ENCODE results near the gene ADRM1. TPM values are rescaled to one million over a fixed set of nuclear protein-coding genes. Genes with fewer than 3 reads are reported as not detected.

Gene ADRM1
- polyA plus RNA-seq, 1 donor = 62.1 TPM

DNA sequence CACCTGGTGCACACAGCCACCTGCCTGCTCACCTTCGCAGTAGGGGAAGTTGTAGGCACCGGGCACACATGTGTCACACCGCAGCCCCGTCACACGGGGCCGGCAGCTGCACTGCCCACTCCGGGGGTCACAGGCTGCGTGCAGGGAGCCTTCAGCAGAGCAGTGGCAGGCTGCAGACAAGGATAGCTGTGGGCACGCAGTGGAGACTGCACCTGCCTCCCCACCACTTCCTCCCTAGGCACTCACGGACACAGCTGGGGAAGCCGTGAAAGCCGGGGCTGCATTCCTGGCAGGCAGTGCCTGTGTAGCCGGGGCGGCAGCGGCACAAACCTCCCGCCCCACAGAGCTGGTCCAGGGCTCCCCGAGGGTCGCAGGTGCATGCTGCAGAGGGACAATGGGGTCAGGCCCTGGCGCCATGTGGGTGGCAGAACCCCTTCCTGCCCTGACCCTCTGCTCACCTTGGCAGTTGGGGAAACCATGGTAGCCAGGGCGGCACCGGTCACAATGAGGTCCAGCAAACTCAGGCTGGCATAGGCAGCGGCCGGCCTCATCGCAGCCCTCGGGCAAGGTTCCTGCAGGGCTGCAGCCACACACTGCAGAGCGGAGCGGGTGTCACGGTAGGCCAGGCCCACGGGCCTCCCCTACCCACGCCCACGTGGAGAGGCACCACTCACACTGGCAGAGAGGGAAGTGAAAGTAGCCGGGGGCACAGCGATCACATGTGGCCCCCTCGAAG is 34.9 kb downstream of the ADRM1 start:
- no peak for DNase-seq (ENCODE audit: low read depth)

DNA sequence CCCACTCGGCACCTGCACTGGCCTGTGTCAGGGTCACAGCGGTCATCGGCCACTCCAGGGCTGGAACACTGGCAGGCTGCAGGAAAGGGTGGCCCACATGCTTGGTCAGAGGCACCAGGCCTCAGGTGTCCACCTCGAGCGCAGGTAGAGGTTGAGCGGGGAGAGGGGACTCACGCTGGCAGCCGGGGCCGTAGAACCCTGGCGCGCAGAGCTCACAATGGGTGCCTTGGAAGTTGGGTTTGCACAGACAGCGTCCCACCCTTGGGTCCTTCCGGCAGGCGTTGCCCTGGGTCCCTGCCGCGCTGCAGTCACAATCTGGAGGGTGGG is 35.5 kb downstream of the ADRM1 start:
- DNase-seq (ENCODE audit: low read depth) = no peak

DNA sequence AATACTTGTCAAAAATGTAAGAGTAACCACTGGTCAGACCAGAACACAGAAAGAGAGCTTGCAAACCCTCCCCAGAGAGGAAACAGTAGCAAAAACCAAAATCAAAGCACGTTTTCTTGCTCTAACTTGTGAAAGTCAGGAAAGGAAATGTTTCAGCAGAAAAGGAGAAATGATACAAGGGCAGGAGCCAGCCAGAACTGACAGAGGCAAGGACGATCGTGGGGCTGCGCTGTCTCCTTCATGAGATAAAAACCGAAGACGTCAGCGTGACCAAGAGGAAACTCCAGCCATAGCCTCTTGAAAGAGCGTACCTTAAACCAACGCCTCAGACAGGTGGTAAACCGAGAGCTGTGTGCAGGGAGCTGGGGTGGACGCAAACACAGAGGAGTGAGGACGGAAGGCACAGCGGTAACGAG is 36.9 kb downstream of the ADRM1 start:
- no peak for DNase-seq (ENCODE audit: low read depth)

DNA sequence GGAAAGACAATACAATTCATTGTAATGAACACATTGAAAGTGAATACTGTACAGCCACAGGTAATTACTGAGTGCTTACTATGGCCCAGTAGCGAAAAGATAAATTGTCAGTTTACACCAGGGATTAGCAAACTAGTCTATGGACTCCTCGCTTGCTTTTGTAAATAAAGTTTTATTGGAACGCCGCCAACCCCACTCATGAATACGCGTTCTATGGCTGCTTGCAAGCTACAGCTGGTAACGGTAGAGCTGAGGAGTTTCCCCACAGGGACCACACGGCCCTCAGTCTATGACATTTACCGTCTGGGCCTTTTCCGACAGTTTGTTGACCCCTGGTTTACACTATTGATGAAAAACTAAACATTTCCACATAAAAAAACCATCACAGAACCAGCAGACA is 40.1 kb downstream of the ADRM1 start:
- DNase-seq (ENCODE audit: low read depth) = no peak

DNA sequence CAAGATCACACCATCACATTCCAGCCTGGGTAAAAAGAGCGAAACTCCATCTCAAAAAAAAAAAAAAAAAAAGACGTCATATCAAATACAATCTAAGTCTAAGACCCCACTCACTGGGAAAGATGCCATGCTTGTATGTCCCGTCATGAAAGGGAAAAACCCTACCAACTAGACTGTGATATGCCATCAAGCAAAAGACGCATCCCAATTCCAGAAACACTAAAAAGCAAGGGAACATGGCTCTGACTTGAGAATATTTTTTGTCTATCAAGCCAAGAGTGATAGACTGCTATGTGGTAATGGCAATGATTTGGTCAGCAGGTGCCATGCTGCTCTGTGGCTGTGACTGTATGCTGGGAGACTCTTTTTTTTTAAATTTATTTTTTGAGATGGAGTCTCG is 41.3 kb downstream of the ADRM1 start:
- DNase-seq (ENCODE audit: low read depth) = no peak

DNA sequence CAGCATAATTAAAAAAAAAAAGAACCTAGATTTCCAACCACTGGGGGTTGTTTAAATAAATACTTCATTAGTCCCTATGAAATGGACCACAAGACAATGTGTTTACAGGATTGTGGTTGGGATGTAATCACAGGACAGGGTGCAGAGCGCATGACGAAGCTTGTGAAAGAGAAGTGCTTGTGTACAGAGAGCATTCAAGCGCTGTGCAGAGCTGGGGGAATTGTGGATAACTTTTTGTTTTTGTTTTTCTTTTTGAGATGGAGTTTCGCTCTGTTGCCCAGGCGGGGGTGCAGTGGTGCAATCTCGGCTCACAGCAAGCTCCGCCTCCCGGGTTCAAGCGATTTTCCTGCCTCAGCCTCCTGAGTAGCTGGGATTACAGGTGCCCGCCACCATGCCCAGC is 42.0 kb downstream of the ADRM1 start:
- DNase-seq (ENCODE audit: low read depth) = no peak

DNA sequence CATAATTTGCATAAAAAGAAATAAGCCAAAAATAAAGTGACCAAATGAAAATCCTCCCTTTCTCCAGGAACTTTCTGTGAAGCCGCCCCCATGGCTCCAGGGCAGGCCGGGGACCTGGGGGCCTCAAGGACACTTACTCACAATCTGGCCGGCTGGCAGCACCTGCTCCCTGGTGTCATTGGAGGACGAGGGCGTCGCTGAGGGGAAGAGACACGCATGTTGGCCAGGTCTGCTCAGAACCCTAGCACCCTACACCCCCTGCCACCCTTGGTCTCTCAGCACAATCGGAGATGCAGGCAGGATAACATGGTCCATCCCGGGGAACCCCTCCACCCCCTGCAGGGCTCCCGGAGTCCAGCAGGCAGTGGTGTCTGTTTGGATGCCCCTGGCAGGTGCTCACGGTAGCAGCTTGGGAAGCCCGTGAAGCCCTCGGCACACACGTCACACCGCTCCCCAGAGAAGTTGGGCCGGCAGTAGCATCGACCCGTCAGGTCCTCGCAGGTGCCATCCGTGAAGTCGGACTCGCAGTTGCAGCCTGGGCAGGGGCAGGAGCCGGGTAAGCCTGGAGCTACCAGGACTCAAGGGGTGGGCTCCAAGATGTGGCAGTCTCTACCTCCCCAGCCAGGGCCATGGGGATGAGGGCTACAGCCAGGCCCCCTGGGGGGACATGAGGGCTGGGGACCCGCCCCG is 43.0 kb downstream of the ADRM1 start:
- DNase-seq (ENCODE audit: low read depth) = no peak

DNA sequence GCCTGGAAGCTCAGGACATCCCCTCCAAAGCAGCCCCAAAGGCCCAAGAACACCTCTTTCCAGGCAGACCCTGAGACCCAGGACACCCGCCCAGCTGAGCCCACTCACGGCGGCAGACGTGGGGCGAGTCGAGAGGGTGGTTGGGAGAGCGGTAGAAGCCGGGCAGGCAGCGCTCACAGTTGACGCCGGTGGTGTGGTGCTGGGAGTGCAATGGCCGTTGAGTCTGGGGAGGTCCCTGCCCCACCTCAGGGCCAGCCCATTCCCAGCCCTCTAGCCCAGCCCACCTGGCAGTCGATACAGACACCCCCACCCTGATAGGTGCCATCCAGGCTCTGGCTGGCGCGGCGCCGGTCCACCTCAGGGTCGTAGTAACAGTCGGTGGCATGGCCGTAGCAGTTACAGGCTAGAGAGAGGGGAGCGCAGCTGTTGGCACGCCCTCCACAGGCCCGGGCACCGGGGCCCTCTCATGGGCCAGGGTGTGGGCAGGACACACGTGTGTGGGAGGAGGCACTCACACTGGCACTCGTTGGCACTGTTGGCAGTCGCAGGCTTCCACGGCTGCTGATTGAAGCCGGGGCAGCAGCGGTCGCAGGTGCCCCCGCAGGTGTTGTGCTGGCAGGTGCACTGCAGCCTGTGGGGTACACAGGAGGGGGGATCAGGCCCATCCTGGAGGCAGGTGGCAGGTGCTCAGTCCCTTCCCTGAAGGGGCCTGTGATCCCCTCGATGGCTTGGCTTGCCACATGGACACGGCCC is 43.8 kb downstream of the ADRM1 start:
- no peak for DNase-seq (ENCODE audit: low read depth)

DNA sequence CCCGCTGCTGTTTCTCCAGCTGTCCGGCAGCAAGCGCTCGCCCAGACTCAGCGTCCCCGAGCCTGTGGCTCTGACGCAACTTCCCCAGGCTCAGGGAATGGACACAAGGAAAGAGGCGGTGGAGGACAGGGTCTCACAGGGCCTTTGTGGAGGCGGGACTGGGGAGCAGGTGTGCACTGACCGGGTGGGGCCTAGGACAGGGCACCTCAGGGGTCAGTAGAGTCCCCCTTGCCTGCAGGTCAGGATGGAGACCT is 44.3 kb downstream of the ADRM1 start:
- DNase-seq (ENCODE audit: low read depth) = no peak

DNA sequence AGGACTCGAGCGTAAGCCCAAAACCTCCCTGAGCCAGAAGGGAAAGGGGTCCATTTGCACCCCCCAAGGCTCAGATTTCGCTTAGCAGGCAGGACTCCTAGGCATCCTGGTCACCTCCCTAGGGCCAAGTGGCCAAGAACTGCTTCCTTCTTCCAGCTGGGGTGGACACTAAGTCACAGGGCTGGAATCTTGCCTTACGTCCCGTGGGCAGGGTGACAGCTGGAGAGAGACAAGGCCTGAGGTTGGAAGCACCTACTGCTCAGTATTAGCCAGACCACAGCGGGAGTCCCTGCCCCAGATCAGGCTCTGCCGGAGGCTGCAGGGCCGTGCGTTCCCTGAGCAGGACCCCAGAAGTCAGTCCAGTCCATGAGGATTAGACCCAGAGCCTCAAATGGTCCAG is 44.6 kb downstream of the ADRM1 start:
- DNase-seq (ENCODE audit: low read depth) = no peak

DNA sequence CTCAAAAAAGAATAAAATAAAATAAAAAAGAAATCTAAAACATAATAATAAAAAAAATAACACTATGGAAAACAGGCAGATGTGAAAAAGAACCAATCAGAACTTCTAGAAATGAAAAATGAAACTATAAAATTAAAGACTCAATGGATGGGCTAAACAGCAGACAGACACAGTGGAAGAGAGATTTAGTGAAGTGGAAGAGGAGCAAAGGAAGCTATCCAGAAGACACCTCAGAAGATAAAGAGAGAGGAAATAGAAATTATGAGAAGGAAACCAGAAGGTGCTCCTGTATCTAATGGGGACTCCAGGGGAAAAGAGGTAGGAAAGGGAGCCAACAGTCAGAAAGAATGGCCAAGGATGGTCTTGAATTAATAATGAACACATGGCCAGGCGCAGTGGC is 45.8 kb downstream of the ADRM1 start:
- DNase-seq (ENCODE audit: low read depth) = no peak

DNA sequence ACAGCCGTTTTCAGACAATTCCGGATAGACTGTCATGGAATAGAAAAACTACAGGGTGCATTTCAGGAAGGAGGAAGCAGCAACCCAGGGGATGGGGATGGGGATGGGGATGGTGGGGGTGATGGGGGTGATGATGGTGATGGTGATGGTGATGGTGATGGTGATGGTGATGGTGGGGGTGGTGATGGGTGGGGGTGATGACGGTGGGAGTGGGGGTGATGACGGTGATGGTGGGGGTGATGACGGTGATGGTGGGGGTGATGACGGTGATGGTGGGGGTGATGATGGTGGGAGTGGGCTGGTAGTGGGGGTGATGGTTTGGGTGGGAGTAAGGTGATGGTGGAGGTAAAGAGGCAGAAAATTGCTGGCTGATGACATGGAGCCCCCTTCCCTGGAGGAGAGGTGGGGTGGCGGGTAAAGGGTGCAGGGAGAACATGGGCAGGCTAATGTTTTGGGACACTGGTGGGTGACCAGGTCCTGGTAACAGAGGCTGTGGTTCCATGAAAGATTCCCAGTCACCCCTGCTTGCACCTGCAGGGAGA is 46.8 kb downstream of the ADRM1 start:
- DNase-seq (ENCODE audit: low read depth) = no peak

DNA sequence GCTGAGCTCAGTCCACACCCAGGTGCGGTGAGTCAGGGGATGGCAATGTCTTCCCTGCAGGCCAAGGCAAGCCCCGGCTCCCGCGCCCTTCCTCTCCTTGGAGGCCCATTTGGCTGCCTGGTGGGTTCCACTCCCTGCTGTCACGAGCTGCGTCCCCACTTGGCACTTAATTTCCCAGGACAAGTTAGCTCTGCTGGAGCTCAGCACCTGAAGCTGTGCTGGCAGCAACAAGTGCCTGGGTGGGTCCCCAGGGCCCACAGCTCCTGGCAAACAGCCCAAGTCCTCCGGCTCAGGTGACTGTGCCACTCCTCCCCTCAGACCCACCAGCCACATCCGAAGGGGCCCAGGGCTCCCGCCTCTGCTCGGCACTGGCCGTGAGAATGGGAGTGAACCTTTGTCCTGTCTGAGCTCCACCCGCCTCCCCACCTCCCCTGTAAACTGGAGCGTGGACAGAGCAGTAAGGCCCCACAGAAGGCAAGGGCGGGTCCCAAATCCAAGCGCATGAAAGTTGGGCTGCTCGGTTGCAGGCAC is 47.4 kb downstream of the ADRM1 start:
- DNase-seq (ENCODE audit: low read depth) = no peak

DNA sequence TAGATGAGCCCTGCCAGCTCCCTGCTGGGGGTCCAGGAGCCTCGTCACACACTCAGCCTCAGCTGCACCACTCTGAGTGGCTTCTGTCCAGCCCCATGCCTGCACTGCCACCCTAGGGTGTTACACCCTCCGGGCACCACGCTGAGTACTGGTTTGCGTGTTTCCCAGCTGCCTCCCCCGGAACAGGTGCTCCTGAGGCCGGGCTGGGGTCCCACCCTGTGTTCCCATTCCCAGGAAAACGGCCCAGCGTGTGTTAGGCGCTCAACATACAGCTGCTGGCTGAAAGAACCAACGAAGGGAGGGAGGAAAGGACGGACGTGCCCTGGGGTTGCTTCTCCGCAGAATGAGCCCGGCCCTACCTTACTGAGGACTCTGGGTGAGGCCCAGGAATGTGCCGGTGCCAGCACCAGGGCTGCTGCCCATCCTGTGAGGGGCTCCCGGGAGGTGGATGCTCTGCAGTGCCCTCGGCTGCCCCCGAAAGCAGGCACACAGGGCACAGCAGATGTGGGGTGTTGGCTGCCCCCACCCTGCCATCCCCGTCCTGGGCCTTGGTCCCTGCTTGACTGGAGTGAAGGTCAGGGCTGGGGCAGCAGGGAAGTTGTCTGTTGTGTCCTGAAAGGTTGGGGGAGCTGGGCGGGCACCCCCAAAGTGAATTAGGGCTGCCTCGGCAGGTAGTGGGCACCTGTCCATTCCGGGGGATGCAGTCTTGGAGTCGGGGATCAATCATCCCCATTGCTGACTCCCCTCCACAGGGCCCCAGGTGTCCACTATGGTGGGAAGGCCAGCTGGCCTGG is 48.0 kb downstream of the ADRM1 start:
- no peak for DNase-seq (ENCODE audit: low read depth)

DNA sequence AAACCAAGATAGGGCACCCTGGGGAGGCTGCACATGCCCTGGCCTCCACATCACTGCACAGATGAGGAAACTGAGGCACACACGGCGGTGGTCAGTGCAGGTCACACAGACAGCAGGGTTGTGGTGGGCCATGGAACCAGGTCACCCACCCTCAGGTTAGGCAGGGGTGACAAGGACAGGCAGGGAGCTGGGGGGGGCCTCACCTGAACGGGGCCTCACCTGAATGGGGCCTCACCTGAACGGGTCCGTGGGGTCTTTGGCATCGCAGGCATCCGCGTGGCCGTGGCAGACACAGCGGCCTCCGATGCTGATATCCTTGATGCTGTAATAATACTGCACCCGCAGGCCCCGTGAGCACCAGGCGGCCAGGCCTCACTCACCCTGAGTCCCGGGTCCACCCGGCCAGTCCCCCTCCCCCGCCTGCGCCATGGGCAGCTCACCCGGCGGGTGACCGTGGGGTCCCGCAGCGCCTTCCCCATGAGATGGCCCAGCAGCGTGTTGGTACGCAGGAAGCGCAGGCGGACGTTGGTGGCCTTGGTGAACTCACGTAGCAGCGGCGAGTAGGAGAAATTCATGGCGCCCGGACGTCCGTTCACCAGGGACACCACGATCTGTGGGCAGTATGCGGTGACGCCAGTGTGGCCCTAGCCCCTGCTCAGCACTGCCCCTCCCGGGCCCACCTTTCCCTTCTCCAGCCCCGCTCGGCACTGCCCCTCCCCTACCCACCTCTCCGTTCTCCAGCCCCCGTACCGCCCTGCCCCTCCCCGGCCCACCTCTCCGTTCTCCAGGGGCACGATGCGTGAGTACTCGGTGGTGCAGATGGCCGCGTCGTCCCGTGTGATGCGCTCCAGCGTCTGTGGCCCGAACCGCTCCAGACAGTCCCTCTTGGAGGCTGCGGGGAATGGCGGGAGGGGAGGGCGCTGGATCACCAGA is 48.9 kb downstream of the ADRM1 start:
- DNase-seq (ENCODE audit: low read depth) = no peak

DNA sequence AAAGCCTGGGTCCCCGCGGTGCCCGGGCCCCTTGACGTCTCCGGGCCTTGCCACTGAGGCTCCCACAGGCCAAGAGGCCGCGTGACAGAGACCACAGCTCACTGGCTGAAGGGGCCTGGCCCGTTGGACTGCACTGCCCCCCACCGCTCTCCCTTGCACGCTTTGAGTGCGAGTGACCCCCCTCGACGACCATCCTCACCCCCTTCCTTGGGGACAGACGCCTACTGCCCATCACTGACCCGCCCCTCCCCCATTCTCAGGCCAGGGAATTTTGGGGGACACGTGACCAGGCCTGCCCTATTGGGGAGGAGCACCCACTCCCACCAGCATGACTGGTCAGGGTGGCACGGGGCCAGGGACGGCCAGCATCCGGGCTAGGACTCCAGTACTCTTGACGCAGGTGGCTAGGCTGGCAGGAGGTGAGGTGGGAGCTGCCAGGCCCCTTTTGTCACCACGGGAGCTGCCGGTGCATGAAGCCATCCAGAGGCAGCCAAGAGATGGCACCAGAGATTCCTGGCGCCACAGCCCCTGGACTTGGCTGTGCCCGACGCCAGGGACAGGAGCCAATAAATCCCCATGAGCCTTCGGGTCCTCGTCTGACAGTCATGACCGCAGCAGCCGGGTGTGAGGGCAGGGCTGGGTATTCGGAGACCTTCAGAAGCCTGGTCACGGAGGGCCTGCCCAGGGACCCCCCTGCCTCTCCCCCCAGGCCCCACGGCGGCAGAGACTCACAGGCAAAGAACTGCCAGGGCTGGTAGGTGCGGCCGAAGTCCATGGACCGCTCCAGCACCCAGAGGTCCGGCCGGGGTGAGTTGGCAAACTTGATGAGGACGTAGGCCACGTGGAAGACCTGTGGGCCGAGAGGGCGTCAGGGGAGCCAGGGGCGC is 49.8 kb downstream of the ADRM1 start:
- no peak for DNase-seq (ENCODE audit: low read depth)

DNA sequence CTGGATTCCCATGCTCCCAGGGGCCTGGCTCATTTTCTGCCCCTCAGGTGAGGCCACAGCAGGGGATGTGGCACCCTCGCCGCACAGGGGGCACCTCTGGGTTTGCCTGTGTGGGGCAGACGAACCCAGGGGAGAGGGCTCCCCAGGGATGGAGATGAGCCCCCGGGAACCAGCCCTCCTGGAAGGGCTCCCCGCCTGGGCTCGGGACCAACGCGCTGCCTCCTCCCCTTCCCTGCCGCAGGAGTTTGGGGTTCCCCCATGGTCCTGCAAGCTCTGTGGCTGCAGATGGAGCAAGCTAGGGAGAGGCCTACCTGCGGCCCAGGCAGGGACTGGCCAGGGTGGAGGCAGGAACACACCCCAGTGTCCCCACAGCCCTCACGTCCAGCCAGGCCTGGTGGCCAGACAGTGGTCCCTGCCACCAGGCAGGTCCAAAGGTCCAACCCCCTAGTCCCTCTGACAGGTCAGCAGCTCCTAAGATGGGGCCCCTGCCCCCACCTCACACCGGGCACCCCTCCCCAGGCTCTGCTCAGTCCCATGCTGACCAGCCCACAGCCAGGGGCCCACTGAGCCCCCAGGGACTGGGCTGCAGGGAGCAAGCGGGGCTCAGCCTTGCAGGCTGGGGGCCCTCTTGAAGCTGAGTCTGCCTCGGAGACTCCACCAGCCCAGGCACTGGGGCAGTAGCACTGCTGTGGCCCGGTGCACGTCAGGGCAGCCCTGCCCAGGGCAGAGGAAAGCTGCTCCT is 50.7 kb downstream of the ADRM1 start:
- no peak for DNase-seq (ENCODE audit: low read depth)

DNA sequence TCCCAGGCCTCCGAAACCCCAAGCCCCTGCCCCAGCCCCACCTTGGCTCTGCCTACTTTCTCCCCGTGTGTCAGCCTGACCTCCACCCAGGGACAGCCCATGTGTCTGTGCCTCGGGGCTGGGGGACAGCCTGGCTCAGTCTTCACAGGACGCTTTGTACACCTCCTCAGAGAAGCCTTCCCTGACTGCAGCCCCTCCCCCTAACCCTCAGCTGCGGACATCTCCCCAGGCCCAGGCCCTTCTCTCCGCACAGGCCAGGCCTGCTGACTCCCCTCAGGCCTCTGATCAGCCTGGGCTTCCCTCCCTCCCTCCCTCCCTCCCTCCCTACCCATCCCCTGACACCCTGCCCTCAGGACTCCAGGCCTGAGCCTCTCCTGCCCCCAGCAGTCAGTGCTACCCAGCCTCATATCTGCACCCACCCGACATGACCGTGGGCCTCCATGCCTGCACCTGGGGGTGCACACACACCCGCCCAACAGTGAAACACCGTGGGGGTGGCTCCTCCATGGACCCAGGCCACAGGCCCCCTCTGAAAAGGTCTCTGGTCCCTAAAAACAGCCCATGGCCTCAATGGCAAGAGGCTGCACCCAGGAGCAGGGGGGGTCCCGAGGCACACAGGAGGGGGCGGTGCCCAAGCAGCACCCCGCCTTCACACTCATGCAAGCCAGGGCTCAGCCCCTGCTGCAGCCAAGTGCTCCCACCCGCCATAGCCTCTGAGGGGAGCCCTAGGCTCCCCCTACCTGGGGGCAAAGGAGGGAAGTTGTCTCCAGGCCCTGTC is 51.4 kb downstream of the ADRM1 start:
- DNase-seq (ENCODE audit: low read depth) = no peak
